GM21515 (cell line): ENCODE results near the gene EVL.

ENCODE experiments used
- ATAC-seq: cut with Tn5 transposase; IDR thresholded peaks from one replicate; pipeline ENCODE4 v1.9.1; 2021; ENCODE audit not compliant: unreplicated experiment

EVL gene

GRCh38 chr14:100064335-100065092 is 708 bp upstream of the EVL start:
- peak; percentile 5 for ATAC-seq

DNA sequence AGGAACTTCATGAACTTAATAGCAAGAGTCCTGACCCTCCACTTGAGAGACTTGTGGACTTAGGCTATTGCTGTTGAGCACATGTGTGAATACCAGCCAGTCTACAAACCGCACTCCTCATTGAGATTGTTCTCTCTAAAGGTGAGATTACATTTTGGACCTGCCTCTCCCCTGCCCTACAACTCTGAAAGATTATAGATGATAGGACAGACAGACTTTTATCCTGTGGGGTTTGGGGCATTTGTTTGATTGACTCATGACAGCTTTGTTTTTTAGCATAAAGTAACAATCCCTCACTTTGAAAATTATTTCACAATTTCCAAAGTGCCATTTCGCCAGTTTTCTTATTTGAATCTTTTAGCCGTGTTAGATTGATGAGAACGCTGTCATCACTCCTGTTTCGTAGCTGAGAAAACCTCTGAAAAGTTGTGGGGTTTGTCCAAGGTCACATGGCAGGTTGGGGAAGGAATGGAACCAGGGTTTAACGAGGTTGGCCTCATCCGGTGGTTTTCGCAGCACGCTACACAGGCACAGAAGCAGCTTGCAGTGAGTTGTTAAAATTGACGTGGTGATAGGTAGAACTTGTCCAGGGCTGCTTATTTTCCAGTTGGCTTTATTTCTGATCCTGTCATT is 836 bp downstream of the EVL start:
- peak; percentile 40 for ATAC-seq

DNA sequence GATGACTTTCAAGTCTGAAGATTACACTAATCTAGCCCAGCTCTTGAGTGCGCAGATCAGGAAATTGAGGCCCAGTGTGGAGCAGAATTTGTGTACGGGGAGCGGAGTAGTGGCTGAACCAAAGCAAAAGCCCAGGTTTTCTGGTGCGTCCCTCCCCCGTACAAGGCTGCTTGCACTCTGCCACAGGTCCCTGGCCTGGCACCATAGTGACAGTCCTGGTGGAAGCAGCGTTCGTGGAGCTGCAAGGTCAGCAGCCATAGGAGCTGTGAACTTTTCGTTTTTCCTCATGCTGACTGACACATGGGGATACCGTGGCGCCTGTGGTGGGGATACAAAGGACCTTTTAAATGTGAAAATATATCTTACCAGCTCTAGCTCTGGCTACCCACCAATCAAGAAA is 1.7 kb downstream of the EVL start:
- ATAC-seq = no peak

DNA sequence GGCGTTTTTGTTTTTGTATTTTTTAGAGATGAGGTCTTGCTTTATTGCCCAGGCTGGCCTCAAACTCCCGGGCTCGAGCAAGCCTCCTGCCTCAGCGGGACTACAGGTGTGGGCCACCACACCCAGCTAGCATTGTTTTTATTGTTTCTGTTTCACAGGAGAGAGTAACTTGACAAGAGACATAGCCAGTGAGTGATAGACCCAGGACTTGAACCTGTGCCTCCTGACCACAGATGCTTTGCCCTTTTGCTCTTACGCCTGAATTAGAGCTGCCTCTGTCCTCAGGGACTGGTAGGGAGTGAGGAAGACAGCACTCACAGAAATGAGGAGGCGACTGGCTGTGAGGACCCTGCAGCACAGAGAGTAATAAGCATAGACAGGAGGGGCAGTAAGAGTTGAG is 2.3 kb downstream of the EVL start:
- no peak for ATAC-seq

- peak; percentile 36 for ATAC-seq
Measured at GRCh38 chr14:100067971-100068959, 3.0 kb downstream of the EVL start.

DNA sequence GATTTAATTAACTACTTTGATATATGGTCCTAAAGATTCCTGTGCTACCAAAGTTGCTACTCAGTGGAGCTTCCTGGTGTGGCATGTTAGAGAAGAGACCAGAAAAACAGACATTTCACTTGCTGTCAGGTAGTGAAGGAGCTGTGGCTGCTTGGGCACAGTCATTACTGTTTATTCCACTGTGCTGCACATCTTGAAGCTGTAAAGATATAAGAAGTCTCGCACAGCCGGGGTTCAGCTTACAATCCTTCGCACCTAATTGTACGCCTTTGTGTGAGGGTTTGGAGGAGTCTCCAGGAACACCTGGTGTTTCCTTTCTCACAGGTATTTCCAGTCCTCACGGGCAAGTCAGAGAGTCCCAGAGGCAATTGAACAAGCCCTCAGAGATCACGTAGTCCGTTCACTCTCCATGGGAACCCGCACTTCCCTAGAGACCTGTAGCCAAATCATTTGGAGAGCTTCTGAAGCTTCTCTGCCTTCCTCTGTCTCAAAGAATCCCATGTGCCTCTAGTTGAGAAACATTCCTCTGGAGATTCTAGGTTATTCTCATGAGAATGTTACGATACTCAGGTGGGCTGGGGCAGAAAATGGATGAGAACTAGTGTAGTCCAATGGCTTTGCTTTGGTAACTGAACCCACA is 4.1 kb downstream of the EVL start:
- no peak for ATAC-seq

DNA sequence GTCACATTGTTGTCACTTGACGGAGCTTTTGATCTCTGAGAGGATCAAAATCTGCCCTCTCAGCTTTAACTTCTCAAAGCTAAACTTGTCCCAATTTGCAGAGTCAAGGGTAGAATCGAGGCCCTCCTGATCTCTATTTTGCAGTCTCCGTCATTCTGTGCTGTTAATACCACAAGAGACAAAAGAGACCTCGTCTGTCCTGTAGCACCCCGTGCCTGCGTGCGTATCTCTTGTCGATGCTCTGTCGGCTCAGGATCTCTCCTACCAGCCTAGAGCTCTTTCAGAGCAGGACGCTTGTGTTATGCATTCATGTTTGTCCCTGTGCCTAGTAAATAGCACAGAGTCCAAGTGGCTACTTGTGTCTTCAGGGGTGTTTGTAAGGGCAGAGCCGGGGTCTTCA is 5.1 kb downstream of the EVL start:
- ATAC-seq = no peak

DNA sequence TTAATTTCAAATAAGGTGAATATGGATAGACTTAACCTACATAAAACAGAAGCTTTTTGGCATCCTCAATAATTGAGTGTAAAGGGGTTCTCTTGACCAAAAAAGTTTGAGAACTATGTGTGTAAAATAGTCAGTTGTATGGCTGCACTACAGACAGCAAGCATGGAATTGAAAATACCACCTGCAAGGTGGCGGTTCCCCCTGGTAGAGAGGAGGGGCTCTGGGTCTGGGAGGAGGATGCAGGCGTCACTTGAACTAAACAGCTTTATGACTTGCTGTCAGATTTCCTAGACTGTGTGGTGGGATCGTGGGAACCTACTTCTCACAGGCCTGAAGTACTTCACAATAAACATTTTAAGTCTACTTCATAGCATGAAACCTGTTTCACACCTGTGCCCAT is 6.3 kb downstream of the EVL start:
- ATAC-seq = no peak

GRCh38 chr14:100072783-100073346 is 7.6 kb downstream of the EVL start:
- no peak for ATAC-seq

- ATAC-seq = no peak
Measured at GRCh38 chr14:100073576-100074430, 8.6 kb downstream of the EVL start.

- no peak for ATAC-seq
Measured at GRCh38 chr14:100074431-100075100, 9.3 kb downstream of the EVL start.

GRCh38 chr14:100075681-100076080 is 10.5 kb downstream of the EVL start:
- no peak for ATAC-seq

GRCh38 chr14:100076133-100076532 is 10.9 kb downstream of the EVL start:
- ATAC-seq = no peak

- no peak for ATAC-seq
Measured at GRCh38 chr14:100076606-100077005, 11.4 kb downstream of the EVL start.

DNA sequence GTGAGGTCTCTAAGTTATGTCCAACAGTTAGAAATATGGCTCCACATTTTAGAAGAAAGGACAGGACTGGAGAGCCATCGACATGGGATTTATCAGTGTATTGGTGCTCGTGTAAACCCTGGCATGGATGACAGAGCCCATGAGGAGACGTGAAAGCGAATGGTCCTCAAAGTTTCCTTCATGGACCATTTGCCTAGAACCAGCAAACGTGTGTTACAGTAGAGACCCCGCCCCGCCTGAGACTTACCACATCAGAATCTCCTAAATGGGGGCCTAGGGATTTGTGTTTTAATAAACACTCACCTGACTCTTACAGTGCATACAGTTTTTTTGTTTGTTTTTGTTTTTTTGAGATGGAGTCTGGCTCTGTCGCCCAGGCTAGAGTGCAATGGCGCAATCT is 12.2 kb downstream of the EVL start:
- no peak for ATAC-seq

GRCh38 chr14:100078216-100078803 is 13.1 kb downstream of the EVL start:
- ATAC-seq = no peak

DNA sequence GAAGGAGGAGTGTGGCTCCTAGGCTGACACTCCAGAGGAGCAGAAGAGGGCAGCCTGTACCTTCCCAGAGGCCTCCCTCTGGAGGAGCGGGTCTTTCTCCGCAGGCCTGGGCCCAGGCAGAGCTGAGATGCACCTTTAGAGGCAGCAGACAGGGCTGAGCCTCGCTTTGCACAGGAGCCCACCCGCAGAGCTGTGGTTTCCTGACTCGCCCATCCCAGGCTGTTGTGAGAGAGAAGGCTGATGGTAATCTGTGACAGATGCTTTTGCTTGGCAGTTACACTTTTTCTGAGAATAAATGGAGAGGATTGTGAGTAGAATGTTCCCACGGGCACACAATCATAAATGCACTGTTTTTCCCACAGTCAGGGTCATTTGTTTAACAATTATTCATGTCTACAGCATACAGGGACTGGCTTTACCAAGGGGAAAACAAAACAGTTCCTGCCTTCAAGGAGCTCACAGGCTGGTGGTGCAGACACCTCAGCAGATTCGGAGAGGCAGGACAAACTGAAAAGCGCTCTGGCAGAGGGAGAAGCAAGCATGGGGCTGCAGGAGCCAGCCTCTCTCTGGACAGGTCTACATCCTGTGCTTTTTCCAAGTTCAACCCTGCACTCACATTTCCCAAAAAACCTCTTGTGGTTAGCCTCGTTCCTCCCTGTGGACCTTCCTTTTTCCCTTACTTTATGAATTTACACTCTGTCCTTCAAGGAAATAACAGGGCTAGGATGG is 13.9 kb downstream of the EVL start:
- ATAC-seq = peak; percentile 55

- ATAC-seq = no peak
Measured at GRCh38 chr14:100079726-100080005, 14.4 kb downstream of the EVL start.
